Glomerular endothelial cell (primary cell): Measurements from ENCODE around the gene NUP214. TPM values are rescaled to one million over a fixed set of nuclear protein-coding genes. Genes with fewer than 3 reads are reported as not detected.
"Not testable (repeated sequence)": the region's sequence is repeated elsewhere in the genome, so short reads cannot be mapped to it uniquely, and the experiment has no call there.

Experiments
- DNase-seq: peaks from one replicate; pipeline ENCODE4 v3.0.0-alpha.2; 2011; ENCODE audit warnings: low read depth, low spot score; ENCODE audit errors: extremely low read depth
- total RNA-seq: library from RNA; depleted of rRNA; stranded (reverse); fragments of >200 nt; gene quantifications from 2 replicates; pipeline ENCODE4 v1.2.3, GENCODE V29; 2015

The NUP214 gene
- total RNA-seq, 1 donor from 2014 or later, result 36.9 TPM

- no peak for DNase-seq
Observed at GRCh38 chr9:131227959-131228460, 102.6 kb downstream of the NUP214 start.

GRCh38 chr9:131228988-131229387 lies 103.6 kb downstream of the NUP214 start:
- DNase-seq, result no peak

- DNase-seq, result no peak
Observed at GRCh38 chr9:131233556-131233955, 108.2 kb downstream of the NUP214 start.

- DNase-seq, result no peak
Observed at GRCh38 chr9:131233995-131234394, 108.6 kb downstream of the NUP214 start.

DNA sequence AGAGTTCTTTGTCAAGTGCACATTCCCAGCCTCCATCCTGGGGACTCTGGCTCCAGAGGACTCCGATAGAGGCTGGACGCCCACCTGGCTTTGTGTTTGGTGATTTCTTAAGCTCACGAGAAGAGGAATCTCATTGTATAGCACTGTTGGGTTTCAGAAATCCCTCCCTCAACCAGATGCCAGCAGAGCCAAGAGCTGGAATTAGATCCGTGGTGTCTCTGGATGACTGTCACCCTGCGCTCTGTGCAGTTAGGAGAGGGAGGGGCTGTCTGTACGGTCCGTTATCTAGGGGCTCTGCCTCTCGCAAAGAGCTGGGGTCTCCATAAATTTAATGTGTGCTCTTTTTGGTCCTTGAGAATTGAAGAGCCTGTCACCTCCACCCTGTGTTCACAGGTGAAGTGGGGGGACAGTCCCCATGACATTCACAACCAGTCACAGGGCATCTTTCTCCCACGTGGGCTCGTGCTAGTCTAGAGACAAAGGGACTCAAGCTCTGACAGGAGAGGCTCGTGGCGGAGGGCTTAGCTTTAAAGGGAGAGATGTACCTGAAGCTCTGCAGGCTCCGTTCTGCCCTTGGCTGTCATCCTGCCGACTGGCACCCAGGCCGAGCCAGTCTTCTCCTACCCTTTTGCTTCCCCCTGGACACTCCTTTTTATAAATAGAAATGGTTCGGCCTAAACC lies 109.6 kb downstream of the NUP214 start:
- no peak for DNase-seq

GRCh38 chr9:131235480-131235851 lies 110.1 kb downstream of the NUP214 start:
- no peak for DNase-seq

GRCh38 chr9:131236161-131236560 lies 110.8 kb downstream of the NUP214 start:
- DNase-seq, result no peak

- no peak for DNase-seq
Observed at GRCh38 chr9:131236761-131237160, 111.4 kb downstream of the NUP214 start.

GRCh38 chr9:131237291-131237690 lies 111.9 kb downstream of the NUP214 start:
- DNase-seq, result no peak

DNA sequence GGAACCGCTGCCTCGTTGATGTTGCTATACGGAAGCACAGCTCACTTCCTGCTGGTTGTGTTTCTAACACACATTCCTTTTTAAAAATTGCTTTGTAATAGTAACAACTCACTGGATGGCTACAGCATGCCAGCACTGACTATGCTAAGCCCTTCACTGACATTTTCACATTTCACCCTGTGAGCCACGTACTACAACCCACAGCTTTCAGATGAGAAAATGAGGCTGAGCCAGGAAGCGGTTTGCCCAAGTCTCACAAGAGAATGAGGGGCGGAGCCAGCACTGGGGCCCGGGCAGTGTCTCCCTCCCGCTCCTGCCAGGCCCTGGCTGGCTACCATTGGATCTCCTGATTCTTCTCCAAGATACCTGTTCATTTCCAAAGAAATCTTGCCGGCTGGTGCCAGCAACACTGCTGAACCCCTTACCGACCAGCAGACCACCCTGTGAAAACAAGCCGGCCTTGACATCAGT lies 112.6 kb downstream of the NUP214 start:
- DNase-seq, result no peak

DNA sequence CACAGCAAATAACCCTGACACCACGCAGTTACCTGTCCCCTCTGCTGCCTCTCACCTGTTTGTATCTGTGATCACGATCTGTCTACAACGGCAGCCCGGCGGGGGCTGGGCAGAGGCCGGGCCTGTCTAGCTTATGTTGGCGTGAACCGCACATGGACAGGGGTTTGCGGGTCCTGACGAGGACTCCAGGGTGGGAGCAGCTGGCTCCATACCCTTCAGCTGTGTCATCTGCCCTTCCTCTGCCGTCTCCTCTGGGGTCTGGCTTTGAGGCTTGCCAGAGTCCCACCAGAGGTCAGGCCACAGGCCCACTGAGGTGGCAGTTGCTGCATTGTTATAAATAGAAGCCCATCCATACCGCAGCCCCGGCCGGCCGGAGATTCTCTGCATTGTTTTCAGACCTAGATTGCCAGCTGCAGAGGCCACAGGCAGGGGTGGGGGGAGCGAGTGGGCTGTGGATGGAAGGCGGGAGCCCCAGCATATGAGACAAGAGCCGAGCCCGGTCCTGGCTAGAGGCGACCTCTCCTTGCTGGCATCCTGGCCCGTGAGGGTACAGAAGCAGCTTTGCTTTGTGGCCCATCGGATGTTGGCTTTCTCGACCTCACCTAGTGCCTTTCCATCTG lies 113.1 kb downstream of the NUP214 start:
- no peak for DNase-seq

DNA sequence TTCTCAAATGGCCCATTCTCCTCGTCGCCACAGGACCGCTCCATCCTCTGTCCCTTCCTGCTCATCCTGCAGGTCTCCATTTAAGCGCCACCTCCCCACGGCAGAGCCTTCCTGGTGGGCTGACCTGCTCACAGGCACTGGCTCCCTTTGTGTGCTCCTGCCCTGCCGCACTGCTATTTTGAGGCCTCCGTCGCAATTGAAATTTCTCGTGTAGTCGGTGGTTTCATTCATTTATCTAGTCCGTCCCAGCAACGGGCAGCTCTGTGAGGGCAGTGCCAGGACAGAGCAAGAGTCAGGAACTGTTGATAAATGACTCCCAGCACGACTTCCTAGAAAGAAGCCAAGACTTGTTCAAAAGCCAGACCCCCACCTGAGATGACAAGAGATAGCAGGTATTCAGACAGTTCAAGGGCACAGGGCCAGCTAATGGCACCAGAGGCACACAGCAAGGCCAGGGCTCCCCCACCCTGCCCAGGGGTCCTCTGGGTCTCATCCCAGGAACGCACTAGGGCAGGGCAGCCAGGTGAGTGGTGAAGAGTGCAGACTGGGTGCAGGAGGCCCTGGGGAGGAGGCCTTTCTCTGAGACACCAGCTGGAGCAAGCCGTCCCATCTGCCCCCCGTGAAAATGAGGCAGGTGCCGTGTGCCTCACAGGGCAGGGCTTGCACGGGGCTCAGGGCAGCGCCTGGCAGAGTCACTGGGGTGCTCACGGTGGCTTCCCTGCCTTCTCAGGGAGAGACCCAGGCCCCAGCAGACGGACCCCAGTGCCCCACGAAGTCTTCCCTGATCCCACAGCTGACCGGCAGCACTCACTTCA lies 114.0 kb downstream of the NUP214 start:
- no peak for DNase-seq

- no peak for DNase-seq
Observed at GRCh38 chr9:131240047-131240921, 114.9 kb downstream of the NUP214 start.

DNA sequence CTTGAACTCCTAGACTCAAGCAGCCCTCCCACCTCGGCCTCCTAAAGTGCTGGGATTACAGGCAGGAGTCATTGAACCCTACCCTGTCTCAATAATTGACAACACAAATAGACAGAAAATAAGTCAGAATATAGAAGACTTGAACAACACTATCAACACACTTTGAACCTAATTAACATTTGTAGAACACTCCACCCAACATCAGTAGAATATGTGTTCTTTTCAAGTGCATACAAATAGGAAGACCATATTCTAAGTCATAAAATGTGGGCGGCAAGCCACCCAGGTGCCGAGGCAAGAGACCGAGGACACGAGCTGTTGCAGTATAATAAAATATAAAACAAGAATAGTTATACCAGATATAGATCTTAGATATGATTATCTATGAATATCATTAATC lies 118.9 kb downstream of the NUP214 start:
- DNase-seq, result not testable (repeated sequence)

DNA sequence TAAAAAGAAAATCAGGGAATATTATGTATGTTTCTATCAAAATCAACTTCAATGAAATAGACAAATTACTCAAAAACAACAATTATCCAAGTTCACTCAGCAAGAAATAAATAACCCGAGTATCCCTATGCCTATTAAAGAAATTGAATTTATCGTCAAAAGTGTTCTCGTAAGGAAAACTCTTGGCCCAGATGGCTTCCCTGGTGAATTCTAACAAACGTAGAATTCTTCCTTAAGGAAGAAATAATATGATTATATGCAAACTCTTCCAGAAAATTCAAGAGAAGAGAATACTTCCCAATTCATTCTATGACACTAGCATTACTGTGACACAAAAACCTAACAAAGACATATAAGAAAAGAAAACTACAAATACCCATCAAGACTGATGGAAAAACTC lies 121.2 kb downstream of the NUP214 start:
- no peak for DNase-seq

DNA sequence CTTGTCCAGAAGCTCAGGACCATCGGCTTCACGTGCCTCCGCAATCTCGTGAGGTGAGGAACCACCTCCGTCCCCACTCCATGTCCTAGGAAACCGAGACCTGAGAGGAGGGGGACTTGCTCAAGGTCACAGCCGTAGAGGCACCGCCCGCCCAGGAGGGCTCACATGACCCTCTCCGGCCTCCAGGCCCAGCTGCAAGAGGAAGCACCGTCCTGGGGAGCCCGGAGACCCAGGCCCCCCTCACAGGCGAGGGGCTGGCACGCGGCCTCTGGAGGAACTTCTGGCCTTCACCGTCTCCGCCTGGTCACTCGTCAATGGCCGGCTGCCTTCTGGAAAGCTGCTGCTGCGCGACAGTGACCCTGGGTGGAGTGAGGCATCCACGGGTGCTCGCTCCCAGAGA lies 126.7 kb downstream of the NUP214 start:
- no peak for DNase-seq

- DNase-seq, result no peak
Observed at GRCh38 chr9:131253891-131254491, 128.6 kb downstream of the NUP214 start.

DNA sequence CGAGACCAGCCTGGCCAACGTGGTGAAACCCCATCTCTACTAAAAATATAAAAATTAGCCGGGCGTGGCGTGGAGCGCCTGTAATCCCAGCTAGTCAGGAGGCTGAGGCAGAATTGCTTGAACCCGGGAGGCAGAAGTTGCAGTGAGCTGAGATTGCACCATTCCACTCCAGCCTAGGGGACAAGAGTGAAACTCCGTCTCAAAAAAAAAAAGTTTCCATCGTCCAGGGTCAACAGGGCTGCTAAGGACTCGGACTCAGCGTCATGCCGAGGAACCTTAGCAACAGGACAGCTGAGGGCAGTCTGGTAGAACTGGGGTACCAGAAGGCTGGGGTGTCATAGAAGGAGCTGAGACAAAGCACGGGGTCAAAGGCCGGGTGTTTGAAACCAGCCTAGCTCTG lies 129.2 kb downstream of the NUP214 start:
- no peak for DNase-seq

- DNase-seq, result no peak
Observed at GRCh38 chr9:131255676-131256197, 130.4 kb downstream of the NUP214 start.
